ENCODE results near the gene CIT. TPM values are rescaled to one million over a fixed set of nuclear protein-coding genes. Genes with fewer than 3 reads are reported as not detected.

CIT gene
- total RNA-seq, 2 experiments from 2014 or later, result 82.9 to 124 TPM

DNA sequence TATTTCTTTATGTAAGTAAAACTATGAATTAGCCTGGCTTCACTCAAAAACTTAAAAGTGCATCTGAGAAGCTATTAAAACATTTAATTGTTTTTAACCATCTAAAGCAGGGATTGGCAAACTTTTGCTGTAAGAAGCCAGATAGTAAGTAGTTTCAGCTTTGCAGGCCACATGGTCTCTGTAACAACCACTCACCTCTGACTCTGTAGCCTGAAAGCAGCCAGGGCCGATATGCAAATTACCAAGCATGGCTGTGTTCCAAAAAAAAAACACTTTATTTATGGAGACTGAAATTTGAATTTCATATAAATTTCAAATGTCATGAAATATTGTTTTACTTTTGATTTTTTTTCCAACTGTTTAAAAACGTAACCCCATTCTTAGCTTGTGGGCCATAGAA, 95.3 kb downstream of the CIT start:
- H3K27me3 Mint-ChIP-seq, result no peaks in the 10 kb centered on the region
- no peak for DNase-seq
- H3K9me3 Mint-ChIP-seq (ENCODE audit: low read depth), result no peaks in the 10 kb centered on the region
- H3K4me1 Mint-ChIP-seq, result peaks cover 6% of the 10 kb centered on the region
- H3K4me3 Mint-ChIP-seq, result no peak overlapping the region
- CTCF ChIA-PET, result interaction anchor here (1.8 kb wide), 1 partner anchor 114 kb away, joined by 3 read pairs; the partner anchor contains the start of gene PRKAB1
- no peak overlapping the region for H3K27ac Mint-ChIP-seq
- no peak for ATAC-seq
- peaks cover 39% of the 10 kb centered on the region for H3K36me3 Mint-ChIP-seq

DNA sequence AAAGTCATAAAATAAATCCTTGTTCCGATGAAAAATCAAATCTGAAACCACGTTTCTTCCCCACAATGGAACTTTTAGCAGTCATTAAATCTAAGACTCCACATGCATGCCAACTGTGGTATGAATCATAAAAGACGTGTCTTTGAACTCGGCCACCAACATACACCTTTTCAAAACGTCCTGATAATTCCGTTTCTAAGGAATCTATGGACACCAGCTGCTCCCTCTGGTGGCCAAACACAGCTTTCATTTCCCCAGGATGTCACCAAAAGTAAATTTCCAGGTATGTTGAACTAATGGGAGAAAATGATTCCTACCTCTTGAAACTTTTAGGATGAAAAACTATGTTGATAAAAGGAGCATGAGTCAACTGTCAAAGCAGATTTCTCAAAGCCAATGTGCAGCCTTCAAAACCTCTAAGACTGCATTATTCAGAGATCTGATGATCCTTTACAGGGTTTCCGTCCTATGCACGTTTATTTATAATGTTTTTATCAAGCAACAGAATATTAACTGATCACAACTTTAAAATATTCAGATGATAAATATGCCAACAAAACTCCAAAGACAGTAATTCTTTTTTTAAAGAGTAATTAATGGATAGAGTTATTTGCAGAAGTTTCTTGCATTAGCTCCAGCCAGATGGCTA, 96.2 kb downstream of the CIT start:
- H3K9me3 Mint-ChIP-seq (ENCODE audit: low read depth), result no peaks in the 10 kb centered on the region
- peaks cover 6% of the 10 kb centered on the region for H3K4me1 Mint-ChIP-seq
- peaks cover 41% of the 10 kb centered on the region for H3K36me3 Mint-ChIP-seq
- ATAC-seq (no peak), DNase-seq (no peak)
- H3K27me3 Mint-ChIP-seq, result no peaks in the 10 kb centered on the region
- no peak overlapping the region for H3K4me3 Mint-ChIP-seq
- CTCF ChIA-PET, result interaction anchor here (1.8 kb wide), 1 partner anchor 113 kb away, joined by 3 read pairs; the partner anchor contains the start of gene PRKAB1
- no peak overlapping the region for H3K27ac Mint-ChIP-seq

DNA sequence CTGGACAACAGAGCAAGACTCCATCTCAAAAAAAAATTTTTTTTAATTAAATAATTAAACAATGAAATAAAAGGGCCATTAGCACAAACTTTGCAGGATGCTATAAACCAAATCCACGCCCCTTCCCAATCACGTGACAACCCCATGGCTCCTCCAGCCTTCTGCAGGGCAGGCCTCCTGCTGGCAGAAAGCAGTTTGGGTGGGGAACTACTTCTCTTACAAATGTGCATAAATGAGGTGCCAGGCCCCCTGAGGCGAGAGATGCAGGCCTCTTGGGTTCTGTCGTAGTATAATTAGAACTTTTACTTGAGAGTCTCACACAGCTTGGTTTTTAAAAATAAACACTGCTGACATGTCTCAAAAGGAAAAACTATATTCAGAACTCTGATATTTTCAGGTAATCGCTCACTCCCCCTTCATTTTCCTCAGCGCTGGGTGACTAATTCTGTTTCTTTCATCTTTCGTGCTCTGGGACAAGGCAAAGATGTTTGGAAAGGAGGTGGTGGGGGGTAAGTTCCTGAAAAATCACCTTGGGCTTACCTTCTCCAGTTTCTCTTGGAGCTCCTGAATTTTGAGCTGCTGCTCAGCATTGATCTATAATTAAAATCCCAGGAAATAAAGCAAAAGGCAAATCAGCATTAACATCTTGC, 101.7 kb downstream of the CIT start:
- ATAC-seq, result no peak
- H3K27me3 Mint-ChIP-seq, result no peaks in the 10 kb centered on the region
- H3K4me3 Mint-ChIP-seq, result no peak overlapping the region
- CTCF ChIA-PET, result interaction anchor here (0.9 kb wide), 1 partner anchor 27 kb away, joined by 3 read pairs; no protein-coding TSS in a partner anchor
- peaks cover 39% of the 10 kb centered on the region for H3K36me3 Mint-ChIP-seq
- H3K9me3 Mint-ChIP-seq (ENCODE audit: low read depth), result no peaks in the 10 kb centered on the region
- no peak for DNase-seq
- H3K27ac Mint-ChIP-seq, result no peak overlapping the region
- H3K4me1 Mint-ChIP-seq, result no peaks in the 10 kb centered on the region

DNA sequence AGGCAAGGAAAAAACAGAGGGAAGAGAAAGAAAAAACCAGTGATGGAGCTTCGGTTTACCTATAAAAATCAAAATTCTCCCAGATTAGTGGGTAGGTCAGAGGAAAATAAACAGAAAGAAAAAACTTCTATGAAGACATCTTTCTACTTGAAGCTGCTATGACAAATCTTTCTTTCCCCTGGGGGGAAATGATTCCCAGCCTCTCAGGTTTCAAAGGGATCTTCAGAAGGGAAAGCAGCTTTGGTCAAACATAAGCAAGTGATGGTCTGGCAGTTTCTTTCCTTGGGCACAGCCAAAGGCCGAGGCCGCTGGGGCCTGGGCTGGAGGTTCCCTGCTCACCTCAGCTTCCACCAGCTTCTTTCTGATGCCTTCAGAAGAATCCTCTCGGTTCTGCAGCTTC, 104.7 kb downstream of the CIT start:
- Mint-ChIP-seq H3K4me1 (no peaks in the 10 kb centered on the region), H3K4me3 (no peak overlapping the region), H3K36me3 (peaks cover 52% of the 10 kb centered on the region), H3K27ac (no peak overlapping the region), H3K9me3 (ENCODE audit: low read depth) (no peaks in the 10 kb centered on the region), H3K27me3 (no peaks in the 10 kb centered on the region)
- CTCF ChIA-PET, result no interaction called here
- ATAC-seq, result no peak
- no peak for DNase-seq

DNA sequence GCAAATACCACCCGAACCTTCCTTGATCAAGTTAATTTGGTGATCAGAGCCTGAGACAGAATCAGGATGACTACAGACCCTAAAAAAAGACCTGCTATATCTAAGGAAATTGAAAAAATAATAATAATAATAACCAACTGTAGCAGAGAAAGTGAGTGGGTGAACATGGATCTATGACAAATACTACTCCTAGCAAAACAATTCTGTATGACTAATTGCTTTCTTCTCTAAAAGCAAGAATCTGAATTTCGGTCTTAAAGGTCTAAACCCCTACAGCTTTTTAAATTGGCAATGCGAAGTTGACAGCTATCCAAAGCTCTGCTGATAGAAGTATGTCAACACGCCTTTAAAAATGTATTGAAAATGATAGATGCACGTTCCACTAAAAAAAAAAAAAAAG, 107.0 kb downstream of the CIT start:
- Mint-ChIP-seq H3K4me1 (no peaks in the 10 kb centered on the region), H3K27ac (no peak overlapping the region), H3K9me3 (ENCODE audit: low read depth) (no peaks in the 10 kb centered on the region), H3K27me3 (no peaks in the 10 kb centered on the region), H3K36me3 (peaks cover 61% of the 10 kb centered on the region), H3K4me3 (no peak overlapping the region)
- CTCF ChIA-PET, result no interaction called here
- ATAC-seq (no peak), DNase-seq (no peak)

DNA sequence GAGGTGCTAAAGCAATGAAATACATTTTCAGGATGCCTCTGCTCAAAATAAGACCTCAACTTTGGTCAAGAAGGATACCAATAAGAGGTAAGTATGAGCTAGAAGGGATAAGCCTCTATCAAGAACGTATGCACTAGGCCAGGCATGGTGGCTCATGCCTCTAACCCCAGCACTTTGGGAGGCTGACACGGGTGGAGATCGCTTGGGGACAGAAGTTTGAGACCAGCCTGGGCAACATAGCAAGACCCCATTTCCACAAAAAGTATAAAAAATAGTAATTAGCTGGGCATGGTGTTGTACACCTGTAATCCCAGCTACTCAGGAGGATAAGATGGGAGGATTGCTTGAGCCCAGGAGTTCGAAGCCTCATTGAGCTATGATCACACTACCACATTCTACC, 114.5 kb downstream of the CIT start:
- ATAC-seq (no peak), DNase-seq (no peak)
- Mint-ChIP-seq H3K27ac (no peak overlapping the region), H3K27me3 (no peaks in the 10 kb centered on the region), H3K4me3 (no peak overlapping the region), H3K4me1 (no peaks in the 10 kb centered on the region), H3K9me3 (ENCODE audit: low read depth) (no peaks in the 10 kb centered on the region), H3K36me3 (peaks cover 69% of the 10 kb centered on the region)
- CTCF ChIA-PET, result no interaction called here

DNA sequence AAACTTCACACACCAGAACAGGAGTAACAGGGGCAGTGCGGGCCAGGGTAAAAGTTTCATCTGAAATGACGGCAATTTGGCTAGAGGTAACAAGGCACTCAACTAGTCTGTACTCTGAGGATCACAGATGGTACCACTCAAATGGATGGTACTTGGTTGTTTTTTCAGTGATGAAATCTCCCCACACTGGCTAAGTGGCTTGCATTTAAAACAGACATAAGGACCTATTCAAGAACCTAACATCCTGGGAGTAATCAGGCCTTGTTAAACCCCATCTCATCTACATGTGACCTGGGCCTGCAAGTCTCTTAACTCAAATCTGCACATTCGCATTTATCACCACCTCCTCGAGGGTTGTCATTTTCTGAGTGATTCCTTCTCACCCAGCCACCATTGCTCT, 118.4 kb downstream of the CIT start:
- Mint-ChIP-seq H3K36me3 (peaks cover 68% of the 10 kb centered on the region), H3K27ac (no peak overlapping the region), H3K27me3 (no peaks in the 10 kb centered on the region), H3K4me1 (no peaks in the 10 kb centered on the region), H3K4me3 (no peak overlapping the region), H3K9me3 (ENCODE audit: low read depth) (no peaks in the 10 kb centered on the region)
- DNase-seq (no peak), ATAC-seq (no peak)
- CTCF ChIA-PET, result no interaction called here

DNA sequence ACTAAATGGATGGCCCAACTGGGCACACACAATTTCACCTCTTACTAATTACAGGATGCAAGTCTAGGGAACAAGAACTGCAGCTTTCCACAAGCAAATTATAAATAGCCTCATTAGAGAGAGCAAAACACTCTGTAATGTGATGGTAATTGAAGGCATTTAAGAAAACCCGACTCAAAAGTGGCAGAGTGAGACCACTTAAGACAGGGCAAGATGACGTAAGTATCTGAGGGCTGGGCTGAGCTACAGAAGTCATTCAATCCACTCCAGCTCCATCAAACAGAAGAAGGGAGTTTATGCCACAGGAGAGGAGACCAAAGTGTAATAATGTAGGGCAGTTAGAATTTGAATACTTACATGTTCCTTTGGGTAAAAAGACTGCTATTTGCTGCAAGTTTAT, 118.9 kb downstream of the CIT start:
- Mint-ChIP-seq H3K36me3 (peaks cover 64% of the 10 kb centered on the region), H3K4me1 (no peaks in the 10 kb centered on the region), H3K9me3 (ENCODE audit: low read depth) (no peaks in the 10 kb centered on the region), H3K27ac (no peak overlapping the region), H3K4me3 (no peak overlapping the region), H3K27me3 (no peaks in the 10 kb centered on the region)
- CTCF ChIA-PET, result no interaction called here
- DNase-seq (no peak), ATAC-seq (no peak)

DNA sequence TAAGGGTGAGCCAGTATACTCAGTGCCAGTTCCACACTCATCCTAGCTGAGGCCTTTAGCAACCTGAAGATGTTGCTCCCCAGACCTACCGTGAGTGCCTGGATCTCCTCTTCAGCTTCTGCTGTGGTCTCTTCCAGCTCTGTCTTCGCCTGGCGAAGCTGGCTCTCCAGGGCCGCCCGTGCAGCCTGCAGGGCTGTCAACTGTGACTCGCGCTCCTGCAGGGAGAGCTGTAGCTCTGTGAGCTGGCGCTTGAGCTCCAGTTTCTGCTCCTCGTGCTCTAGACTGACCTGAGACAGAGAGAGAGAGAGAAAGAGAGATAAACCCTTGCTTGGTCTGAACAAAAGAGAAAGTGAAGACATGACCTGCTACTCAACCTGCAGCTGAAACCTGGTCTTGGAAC, 125.2 kb downstream of the CIT start:
- H3K27ac Mint-ChIP-seq, result no peak overlapping the region
- H3K27me3 Mint-ChIP-seq, result no peaks in the 10 kb centered on the region
- DNase-seq (no peak), ATAC-seq (no peak)
- H3K4me1 Mint-ChIP-seq, result no peaks in the 10 kb centered on the region
- H3K9me3 Mint-ChIP-seq (ENCODE audit: low read depth), result peaks cover under 1% of the 10 kb centered on the region
- no peak overlapping the region for H3K4me3 Mint-ChIP-seq
- CTCF ChIA-PET, result no interaction called here
- H3K36me3 Mint-ChIP-seq, result peaks cover 65% of the 10 kb centered on the region

DNA sequence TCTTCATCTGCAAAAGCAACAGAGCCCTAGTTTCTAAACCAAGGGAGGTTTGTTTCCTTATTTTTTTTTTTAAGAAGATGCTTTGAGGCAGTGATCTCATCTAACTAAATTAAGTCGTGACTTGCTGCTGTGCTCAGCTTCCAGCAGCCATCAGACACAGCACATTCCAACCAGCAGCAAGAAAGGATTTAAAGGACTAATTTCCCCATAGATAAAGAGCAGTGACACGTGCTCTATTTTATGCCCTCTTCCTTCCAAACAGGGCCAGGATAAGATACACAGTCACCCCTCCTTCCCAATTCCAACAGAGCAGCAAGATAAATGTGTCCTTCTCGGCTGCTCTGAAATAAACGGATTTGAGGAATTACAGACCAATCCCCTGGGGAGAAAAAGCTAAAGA, 127.5 kb downstream of the CIT start:
- no peak for DNase-seq
- Mint-ChIP-seq H3K4me3 (no peak overlapping the region), H3K36me3 (peaks cover 73% of the 10 kb centered on the region), H3K27ac (no peak overlapping the region), H3K27me3 (no peaks in the 10 kb centered on the region), H3K9me3 (ENCODE audit: low read depth) (peaks cover 14% of the 10 kb centered on the region), H3K4me1 (no peaks in the 10 kb centered on the region)
- ATAC-seq, result no peak
- CTCF ChIA-PET, result interaction anchor here (0.5 kb wide), 1 partner anchor 153 kb away, joined by 3 read pairs; no protein-coding TSS in a partner anchor

DNA sequence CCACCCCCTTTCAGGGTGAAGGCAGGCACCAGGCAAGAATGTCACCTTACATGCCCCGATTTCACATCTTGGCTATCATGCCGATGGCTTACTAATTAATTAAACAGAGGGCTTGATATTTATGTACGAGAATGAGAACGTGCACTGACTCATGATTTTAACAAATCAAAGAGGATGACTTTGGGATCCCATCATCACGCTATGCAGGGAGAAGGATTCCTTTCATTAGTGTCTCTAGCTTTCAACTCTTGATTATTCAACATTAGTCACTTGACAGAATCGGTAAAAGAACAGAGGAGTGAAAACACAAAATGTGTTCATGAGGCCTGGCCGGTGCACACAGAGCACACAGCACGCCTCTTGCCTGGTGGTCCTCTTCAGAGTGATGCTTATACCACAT, 128.6 kb downstream of the CIT start:
- Mint-ChIP-seq H3K4me3 (no peak overlapping the region), H3K4me1 (no peaks in the 10 kb centered on the region), H3K27ac (no peak overlapping the region), H3K27me3 (no peaks in the 10 kb centered on the region), H3K36me3 (peaks cover 77% of the 10 kb centered on the region), H3K9me3 (ENCODE audit: low read depth) (peaks cover 18% of the 10 kb centered on the region)
- DNase-seq, result no peak
- CTCF ChIA-PET, result no interaction called here
- ATAC-seq, result no peak

DNA sequence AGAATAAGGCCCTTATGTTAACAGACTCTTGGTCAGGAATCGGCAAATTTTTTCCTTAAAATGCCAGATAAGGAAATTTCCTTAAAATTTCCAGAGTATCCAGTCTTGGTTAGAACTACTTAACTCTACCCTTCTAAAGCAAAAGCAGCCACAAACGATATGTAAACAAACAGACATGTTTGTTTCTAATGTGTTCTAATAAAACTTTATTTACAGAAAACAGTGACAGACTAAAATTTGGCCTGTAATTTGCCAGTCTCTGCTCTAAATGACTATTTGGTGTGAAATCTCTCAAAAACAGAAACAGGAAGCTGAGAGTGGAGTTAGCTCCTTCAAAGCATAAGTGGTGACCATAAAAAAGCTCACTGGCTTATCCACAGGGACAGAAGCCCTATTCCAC, 131.0 kb downstream of the CIT start:
- H3K9me3 Mint-ChIP-seq (ENCODE audit: low read depth), result peaks cover 18% of the 10 kb centered on the region

DNA sequence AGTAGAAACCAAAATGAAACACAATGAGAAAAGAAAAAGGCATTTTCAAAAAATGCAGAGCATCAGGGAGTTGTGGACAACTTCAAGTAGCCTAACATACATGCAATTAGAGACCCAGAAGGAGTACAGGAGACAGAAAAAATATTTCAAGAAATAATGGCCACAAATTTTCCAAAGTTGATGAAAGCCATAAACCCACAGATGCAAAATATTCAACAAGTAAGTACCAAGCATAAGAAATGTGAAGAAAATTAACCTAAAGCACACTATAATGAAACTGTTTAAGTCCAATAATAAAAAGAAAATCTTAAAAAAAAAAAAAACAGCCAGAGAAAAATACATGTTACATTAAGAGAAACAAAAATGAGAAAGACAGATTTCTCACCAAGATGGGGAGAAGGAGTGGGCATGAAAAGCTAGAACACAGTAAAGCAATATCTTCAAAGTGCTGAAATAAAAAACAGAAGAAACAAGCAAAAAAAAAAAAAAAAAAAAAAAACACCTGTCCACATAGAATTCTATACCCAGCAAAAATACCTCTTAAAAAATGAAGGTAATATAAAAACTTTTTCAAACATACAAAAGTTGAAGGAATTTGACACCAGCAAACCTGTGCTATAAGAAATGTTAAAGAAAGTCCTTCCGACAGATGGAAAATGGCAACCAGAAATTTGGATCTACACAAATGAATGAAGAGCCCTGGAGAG, 132.1 kb downstream of the CIT start:
- Mint-ChIP-seq H3K27me3 (no peaks in the 10 kb centered on the region), H3K9me3 (ENCODE audit: low read depth) (peaks cover 18% of the 10 kb centered on the region), H3K4me1 (no peaks in the 10 kb centered on the region), H3K27ac (no peak overlapping the region), H3K36me3 (peaks cover 78% of the 10 kb centered on the region), H3K4me3 (no peak overlapping the region)
- no peak for DNase-seq
- ATAC-seq, result no peak
- CTCF ChIA-PET, result interaction anchor here (0.6 kb wide), 1 partner anchor 1388 kb away, joined by 3 read pairs; no protein-coding TSS in a partner anchor

More for the DNA sequence above, 131.0 kb downstream of the CIT start:
- Mint-ChIP-seq H3K4me1 (no peaks in the 10 kb centered on the region), H3K36me3 (peaks cover 81% of the 10 kb centered on the region), H3K4me3 (no peak overlapping the region), H3K27me3 (no peaks in the 10 kb centered on the region), H3K27ac (no peak overlapping the region)
- CTCF ChIA-PET, result no interaction called here
- no peak for DNase-seq
- ATAC-seq, result no peak

DNA sequence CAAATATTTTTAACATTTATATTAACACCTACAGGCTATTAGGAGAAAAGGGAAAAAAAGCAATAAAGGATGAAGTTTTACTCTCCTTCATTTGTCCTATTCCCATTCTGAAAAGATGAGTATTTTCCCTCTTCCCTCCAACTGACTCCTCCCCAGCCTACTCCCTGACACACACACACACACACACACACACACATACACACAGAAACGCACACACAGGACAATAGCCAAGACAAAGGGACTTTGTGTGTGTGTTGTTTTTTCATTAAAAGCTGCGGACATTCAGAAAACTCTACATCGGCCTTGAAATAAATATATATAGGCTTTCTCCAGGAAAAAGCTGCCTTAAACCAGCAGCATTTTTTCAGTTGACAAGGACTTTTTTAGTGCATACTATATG, 134.4 kb downstream of the CIT start:
- no peak for ATAC-seq
- H3K36me3 Mint-ChIP-seq, result peaks cover 74% of the 10 kb centered on the region
- no peak overlapping the region for H3K4me3 Mint-ChIP-seq
- DNase-seq, result no peak
- H3K4me1 Mint-ChIP-seq, result no peaks in the 10 kb centered on the region
- peaks cover 18% of the 10 kb centered on the region for H3K9me3 Mint-ChIP-seq (ENCODE audit: low read depth)
- no peaks in the 10 kb centered on the region for H3K27me3 Mint-ChIP-seq
- no peak overlapping the region for H3K27ac Mint-ChIP-seq
- CTCF ChIA-PET, result no interaction called here
